HCT116 (cell line): ENCODE results near the gene GMDS. TPM values are rescaled to one million over a fixed set of nuclear protein-coding genes. Genes with fewer than 3 reads are reported as not detected.

ENCODE experiments used
- ATAC-seq: fragments of 200-7000 bp; cut with Tn5 transposase; 2 replicates; pipeline ENCODE4 v1.9.1; 2020; ENCODE audit warnings: mild to moderate bottlenecking, moderate library complexity
- BruUV-seq: library from RNA; stranded (reverse); fragments of 400-500 nt; replicated peaks from 2 replicates; lab custom pipeline; 2021; lab: Mats Ljungman, UMichigan
- CTCF ChIA-PET: fragments of 300-600 bp; sonication (Branson Sonifier 250); formaldehyde crosslinking; loops from one replicate; lab custom pipeline; 2021; ENCODE audit warnings: antibody characterized with exemption; lab: Charles Lee
- POLR2A ChIA-PET: fragments of 300-600, 350-600 bp; sonication (Branson Sonifier 250); formaldehyde crosslinking; loops from one replicate; lab custom pipeline; 2021; ENCODE audit warnings: antibody characterized with exemption; lab: Charles Lee
- RAD21 ChIA-PET, 2 experiments: fragments of 300-600 bp; sonication (Branson Sonifier 250); formaldehyde crosslinking; loops; one replicate each; lab custom pipeline; 2023; ENCODE audit warnings: low total read pairs in 2 of 2; ENCODE audit not compliant: uncharacterized antibody in 2 of 2, unreplicated experiment in 2 of 2, low non-redundant PET in 1 of 2; lab: Charles Lee
- DNase-seq: peaks from one replicate; pipeline ENCODE4 v3.0.0-alpha.2; 2010; ENCODE audit warnings: low read depth, low spot score
- H2AFZ ChIP-seq: fragments of 200-600 bp; shearing (Covaris generic), sonication (generic); 2 replicates; pipeline ENCODE4 v1.6.1; 2017; ENCODE audit warnings: low read depth, mixed run types, mixed read lengths, antibody characterized with exemption, low read length; ENCODE audit not compliant: poor library complexity, severe bottlenecking
- H3K27ac ChIP-seq: 2 replicates; pipeline ENCODE4 v1.5.1; 2012; ENCODE audit warnings: low read depth, low read length
- H3K27me3 ChIP-seq: fragments of 200-600 bp; sonication (generic); 2 replicates; pipeline ENCODE4 v1.6.1; 2016; ENCODE audit warnings: mixed run types, low read length, mixed read lengths; ENCODE audit not compliant: insufficient read depth
- H3K36me3 ChIP-seq, 2 experiments: fragments of 200-500 bp in 1 of 2; fragments of 200-600 bp in 1 of 2; sonication (Bioruptor generic) in 1 of 2; sonication (generic) in 1 of 2; 2 replicates each; pipeline versions ENCODE4 v1.5.1 to v1.6.1; 2014 to 2016; ENCODE audit warnings: low read length in 2 of 2, inconsistent platforms in 1 of 2, mixed read lengths in 1 of 2, mixed run types in 1 of 2; ENCODE audit not compliant: insufficient read depth in 2 of 2, control insufficient read depth in 1 of 2
- H3K4me1 ChIP-seq, 2 experiments: fragments of 200-600 bp in 1 of 2; sonication (generic) in 1 of 2; 2 replicates each; pipeline versions ENCODE4 v1.5.1 to v1.6.1; 2012 to 2017; ENCODE audit warnings: low read length in 2 of 2, inconsistent platforms in 1 of 2, mild to moderate bottlenecking in 1 of 2, mixed read lengths in 1 of 2, mixed run types in 1 of 2, moderate library complexity in 1 of 2; ENCODE audit not compliant: insufficient read depth in 2 of 2, control insufficient read depth in 1 of 2
- H3K4me2 ChIP-seq: fragments of 200-600 bp; sonication (generic); 2 replicates; pipeline ENCODE4 v1.6.1; 2017; ENCODE audit warnings: mixed run types, low read length, mixed read lengths
- H3K4me3 ChIP-seq, 2 experiments: fragments of 200-600 bp in 1 of 2; sonication (generic) in 1 of 2; replicated peaks in 1 of 2; 2 replicates each; pipeline ENCODE4 v1.5.1; 2011 to 2016; ENCODE audit warnings: low read length in 2 of 2, control low read depth in 1 of 2, low read depth in 1 of 2, mild to moderate bottlenecking in 1 of 2, mixed read lengths in 1 of 2, mixed run types in 1 of 2
- H3K79me2 ChIP-seq: fragments of 200-600 bp; sonication (generic); 2 replicates; pipeline ENCODE4 v1.6.1; 2017; ENCODE audit warnings: mild to moderate bottlenecking, mixed run types, low read length, moderate library complexity, mixed read lengths; ENCODE audit not compliant: insufficient read depth
- H3K9ac ChIP-seq: fragments of 200-600 bp; sonication (generic); 2 replicates; pipeline ENCODE4 v1.6.1; 2016; ENCODE audit warnings: low read length, mixed read lengths
- H3K9me2 ChIP-seq: fragments of 200-600 bp; sonication (generic), shearing (Covaris generic); 2 replicates; pipeline ENCODE4 v1.6.1; 2017; ENCODE audit warnings: mixed run types, mild to moderate bottlenecking, moderate library complexity; ENCODE audit not compliant: insufficient read depth
- H3K9me3 ChIP-seq, 2 experiments: fragments of 200-500 bp in 1 of 2; fragments of 200-600 bp in 1 of 2; sonication (Bioruptor generic) in 1 of 2; sonication (generic) in 1 of 2; 2 replicates each; pipeline ENCODE4 v1.6.1; 2014 to 2017; ENCODE audit warnings: low read length in 2 of 2, mixed read lengths in 2 of 2, inconsistent platforms in 1 of 2, low read depth in 1 of 2, mild to moderate bottlenecking in 1 of 2, mixed run types in 1 of 2, moderate library complexity in 1 of 2; ENCODE audit not compliant: control insufficient read depth in 1 of 2, insufficient read depth in 1 of 2
- H4K20me1 ChIP-seq: fragments of 200-600 bp; sonication (generic), shearing (Covaris generic); 2 replicates; pipeline ENCODE4 v1.6.1; 2017; ENCODE audit warnings: mixed run types, mild to moderate bottlenecking, moderate library complexity; ENCODE audit not compliant: insufficient read depth
- CEBPB ChIP-seq: IDR thresholded peaks from 2 replicates; pipeline ENCODE4 v1.6.1; 2012; ENCODE audit warnings: low read depth
- ELF1 ChIP-seq: IDR thresholded peaks from 2 replicates; pipeline ENCODE4 v1.6.1; 2012; ENCODE audit warnings: low read depth, borderline replicate concordance
- FOSL1 ChIP-seq: IDR thresholded peaks from 2 replicates; pipeline ENCODE4 v1.6.1; 2012; ENCODE audit warnings: low read depth
- MAX ChIP-seq: IDR thresholded peaks from 2 replicates; pipeline ENCODE4 v1.6.1; 2012
- POLR2AphosphoS5 ChIP-seq: IDR thresholded peaks from 2 replicates; pipeline ENCODE4 v1.6.1; 2011; ENCODE audit warnings: mild to moderate bottlenecking, low read depth, low read length, moderate library complexity
- REST ChIP-seq: IDR thresholded peaks from 2 replicates; pipeline ENCODE4 v1.6.1; 2012; ENCODE audit warnings: low read depth
- SIN3A ChIP-seq: IDR thresholded peaks from 2 replicates; pipeline ENCODE4 v1.6.1; 2012; ENCODE audit warnings: low read depth
- SRF ChIP-seq: IDR thresholded peaks from 2 replicates; pipeline ENCODE4 v1.6.1; 2012; ENCODE audit warnings: low read depth
- TCF7L2 ChIP-seq: IDR thresholded peaks from 2 replicates; pipeline ENCODE4 v1.7.0; 2011; ENCODE audit warnings: borderline replicate concordance, inconsistent platforms; ENCODE audit not compliant: insufficient read depth, insufficient read length; ENCODE audit errors: extremely low read depth
- YY1 ChIP-seq: IDR thresholded peaks from 2 replicates; pipeline ENCODE4 v1.6.1; 2011; ENCODE audit warnings: low read length, low read depth, moderate library complexity, mild to moderate bottlenecking; ENCODE audit not compliant: insufficient replicate concordance; ENCODE audit errors: extremely low read depth
- ZFX ChIP-seq: fragments of 450-650 bp; IDR thresholded peaks from 2 replicates; pipeline ENCODE4 v1.6.1; 2017
- ZNF274 ChIP-seq: fragments of 200-500 bp; sonication (Bioruptor generic); IDR thresholded peaks from 2 replicates; pipeline ENCODE4 v1.6.1; 2014; ENCODE audit warnings: mild to moderate bottlenecking, low read depth, low read length, inconsistent platforms
- intact Hi-C: fragments of 100-400 bp; cut with micrococcal nuclease; formaldehyde crosslinking; loops from 2 replicates; pipeline ENCODE4 v1.10.0; 2022
- total RNA-seq: library from RNA; stranded (reverse); gene quantifications from one replicate; pipeline ENCODE4 v1.2.1, GENCODE V29; 2021; ENCODE audit not compliant: unreplicated experiment
- TF ChIP-seq, protein P1 (sequence below), 3 experiments: fragments of 200-600 bp in 1 of 3; sonication (generic) in 1 of 3; IDR thresholded peaks in 2 of 3; conservative IDR thresholded peaks in 1 of 3; 2 replicates each; pipeline ENCODE4 v1.5.1; 2012 to 2017; ENCODE audit warnings: low read depth in 2 of 3, low read length in 2 of 3, antibody characterized with exemption in 1 of 3, borderline replicate concordance in 1 of 3, control low read depth in 1 of 3, mild to moderate bottlenecking in 1 of 3, mixed read lengths in 1 of 3, mixed run types in 1 of 3, moderate library complexity in 1 of 3; ENCODE audit not compliant: insufficient read depth in 1 of 3

The GMDS gene
- total RNA-seq, 1 experiment from 2014 or later = 34.4 TPM

DNA sequence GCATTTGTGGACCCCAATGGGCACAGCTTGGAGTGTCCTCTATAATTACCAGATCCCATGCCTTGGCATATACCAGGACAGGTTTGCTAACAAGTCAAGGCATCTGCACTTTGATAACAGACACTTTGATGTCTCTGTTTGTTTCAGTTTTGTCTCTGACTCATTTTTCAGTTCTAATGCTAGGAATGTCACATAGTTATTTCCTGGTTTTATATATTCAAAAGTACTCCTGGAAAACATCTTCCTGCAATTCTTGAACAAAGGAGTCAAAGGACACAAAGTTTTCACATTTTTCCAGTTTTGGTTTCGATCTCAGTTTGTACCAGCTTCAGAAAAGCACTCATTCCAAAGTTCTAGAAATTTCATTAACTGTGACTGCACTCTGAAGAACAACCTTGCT lies 447.6 kb downstream of the GMDS start:
- no peaks in the 10 kb centered on the region for H3K27me3 ChIP-seq
- H3K9me2 ChIP-seq = no peaks in the 10 kb centered on the region
- no peak overlapping the region for H3K9ac ChIP-seq
- RAD21 ChIA-PET = no interaction called here
- intact Hi-C loops = no loop called here
- no TSS peak for BruUV-seq
- TF ChIP-seq, protein P1, sequence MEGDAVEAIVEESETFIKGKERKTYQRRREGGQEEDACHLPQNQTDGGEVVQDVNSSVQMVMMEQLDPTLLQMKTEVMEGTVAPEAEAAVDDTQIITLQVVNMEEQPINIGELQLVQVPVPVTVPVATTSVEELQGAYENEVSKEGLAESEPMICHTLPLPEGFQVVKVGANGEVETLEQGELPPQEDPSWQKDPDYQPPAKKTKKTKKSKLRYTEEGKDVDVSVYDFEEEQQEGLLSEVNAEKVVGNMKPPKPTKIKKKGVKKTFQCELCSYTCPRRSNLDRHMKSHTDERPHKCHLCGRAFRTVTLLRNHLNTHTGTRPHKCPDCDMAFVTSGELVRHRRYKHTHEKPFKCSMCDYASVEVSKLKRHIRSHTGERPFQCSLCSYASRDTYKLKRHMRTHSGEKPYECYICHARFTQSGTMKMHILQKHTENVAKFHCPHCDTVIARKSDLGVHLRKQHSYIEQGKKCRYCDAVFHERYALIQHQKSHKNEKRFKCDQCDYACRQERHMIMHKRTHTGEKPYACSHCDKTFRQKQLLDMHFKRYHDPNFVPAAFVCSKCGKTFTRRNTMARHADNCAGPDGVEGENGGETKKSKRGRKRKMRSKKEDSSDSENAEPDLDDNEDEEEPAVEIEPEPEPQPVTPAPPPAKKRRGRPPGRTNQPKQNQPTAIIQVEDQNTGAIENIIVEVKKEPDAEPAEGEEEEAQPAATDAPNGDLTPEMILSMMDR (IDR thresholded peaks at IDR 0.05 in 2 of 3, conservative IDR thresholded peaks at IDR 0.05 in 1 of 3; ENCODE audit: borderline replicate concordance in 1 of 3, insufficient read depth in 1 of 3, low read depth in 2 of 3, low read length in 2 of 3) = no peak
- TF ChIP-seq SRF (no peak), CEBPB (no peak), YY1 (no peak), MAX (no peak), ZNF274 (no peak), SIN3A (no peak), FOSL1 (no peak), POLR2AphosphoS5 (no peak), TCF7L2 (no peak), REST (no peak), ELF1 (no peak), ZFX (no peak)
- TF ChIP-seq, all 23 proteins: peak for 0
- Histone ChIP-seq H3K4me3 (no peak overlapping the region), H3K4me1 (no peaks in the 10 kb centered on the region), H3K36me3 (no peaks in the 10 kb centered on the region), H3K27ac (no peak overlapping the region), H4K20me1 (no peaks in the 10 kb centered on the region), H3K9me3 (no peaks in the 10 kb centered on the region), H2AFZ (no peak overlapping the region), H3K4me2 (no peak overlapping the region), H3K79me2 (no peaks in the 10 kb centered on the region)
- ChIA-PET POLR2A (no interaction called here), CTCF (no interaction called here)
- ATAC-seq (no peak), DNase-seq (no peak)
